GM23248 (cell line): ENCODE data around the gene PGBD5. TPM values are rescaled to one million over a fixed set of nuclear protein-coding genes. Genes with fewer than 3 reads are reported as not detected.
A peak's percentile ranks its signal among the peaks of the same experiment; 100 is the strongest.

Source experiments
- DNase-seq: peaks from one replicate; pipeline ENCODE4 v3.0.0-alpha.2; 2015
- H2AFZ ChIP-seq: fragments of 200-600 bp; sonication (generic); 2 replicates; pipeline ENCODE4 v1.6.1; 2016; ENCODE audit warnings: antibody characterized with exemption
- H3F3A ChIP-seq: fragments of 200-600 bp; sonication (generic); 2 replicates; pipeline ENCODE4 v1.6.1; 2016; ENCODE audit warnings: mild to moderate bottlenecking, antibody characterized with exemption, mixed run types; ENCODE audit not compliant: insufficient read depth
- H3K27ac ChIP-seq: fragments of 200-600 bp; sonication (generic); 2 replicates; pipeline ENCODE4 v1.5.1; 2016; ENCODE audit warnings: mild to moderate bottlenecking
- H3K27me3 ChIP-seq: fragments of 200-600 bp; sonication (generic); replicated peaks from 2 replicates; pipeline ENCODE4 v1.6.1; 2016; ENCODE audit warnings: mild to moderate bottlenecking; ENCODE audit not compliant: insufficient read depth
- H3K36me3 ChIP-seq: fragments of 200-600 bp; sonication (generic); 2 replicates; pipeline ENCODE4 v1.6.1; 2016; ENCODE audit warnings: low read depth, mild to moderate bottlenecking
- H3K4me1 ChIP-seq: fragments of 200-600 bp; sonication (generic); 2 replicates; pipeline ENCODE4 v1.6.1; 2016; ENCODE audit warnings: mild to moderate bottlenecking; ENCODE audit not compliant: insufficient read depth
- H3K4me2 ChIP-seq: fragments of 200-600 bp; sonication (generic); one replicate; pipeline ENCODE4 v1.6.1; 2016; ENCODE audit warnings: mild to moderate bottlenecking; ENCODE audit not compliant: unreplicated experiment
- H3K4me3 ChIP-seq: fragments of 200-600 bp; sonication (generic); 2 replicates; pipeline ENCODE4 v1.5.1; 2016; ENCODE audit warnings: mild to moderate bottlenecking
- H3K79me2 ChIP-seq: fragments of 200-600 bp; sonication (generic); 2 replicates; pipeline ENCODE4 v1.6.1; 2016; ENCODE audit warnings: mild to moderate bottlenecking; ENCODE audit not compliant: insufficient read depth
- H3K9ac ChIP-seq: fragments of 200-600 bp; sonication (generic); 2 replicates; pipeline ENCODE4 v1.6.1; 2016; ENCODE audit warnings: mild to moderate bottlenecking
- H3K9me2 ChIP-seq: fragments of 200-600 bp; sonication (generic); 2 replicates; pipeline ENCODE4 v1.6.1; 2016; ENCODE audit warnings: mixed run types, mild to moderate bottlenecking, moderate library complexity; ENCODE audit not compliant: insufficient read depth
- H3K9me3 ChIP-seq: fragments of 200-600 bp; sonication (generic); one replicate; pipeline ENCODE4 v1.6.1; 2017; ENCODE audit warnings: low read depth
- H4K20me1 ChIP-seq: fragments of 200-600 bp; sonication (generic); 2 replicates; pipeline ENCODE4 v1.6.0; 2016; ENCODE audit not compliant: insufficient read depth
- EZH2 ChIP-seq: fragments of 200-600 bp; sonication (generic); IDR thresholded peaks from 2 replicates; pipeline ENCODE4 v1.6.1; 2018; ENCODE audit warnings: antibody characterized with exemption, mild to moderate bottlenecking; ENCODE audit not compliant: insufficient read depth, poor library complexity, severe bottlenecking
- EZH2phosphoT487 ChIP-seq: fragments of 200-600 bp; sonication (generic); IDR thresholded peaks from 2 replicates; pipeline ENCODE4 v1.6.1; 2018; ENCODE audit warnings: antibody characterized with exemption, moderate library complexity, mild to moderate bottlenecking, low read depth; ENCODE audit not compliant: insufficient read depth
- WGBS, 2 experiments: methylation state at CpG; one replicate each; pipeline ENCODE4 v1.1.6; 2015 to 2017; ENCODE audit warnings: low lambda C conversion rate in 2 of 2, low coverage in 1 of 2; ENCODE audit errors: missing lambda C conversion rate in 2 of 2; 5-methylcytosine and 5-hydroxymethylcytosine counted together
- in situ Hi-C: fragments of 300-500 bp; cut with MboI; formaldehyde crosslinking; loops from 2 replicates; pipeline ENCODE4 v1.15.0; 2020
- polyA plus RNA-seq: library from polyadenylated mRNA; unstranded; fragments of >200 nt; fragmentation: Nextera tagmentation; extraction: Ambion mirVana; gene quantifications from 2 replicates; pipeline ENCODE4 v1.2.1, GENCODE V29; 2016
- total RNA-seq: library from RNA; depleted of rRNA; stranded (reverse); fragments of >200 nt; shearing (Covaris generic); gene quantifications from 2 replicates; pipeline ENCODE4 v1.2.3, GENCODE V29; 2014

The PGBD5 gene
- total and polyA plus RNA-seq, 2 experiments from 2014 or later: 0.23 to 0.32 TPM

DNA sequence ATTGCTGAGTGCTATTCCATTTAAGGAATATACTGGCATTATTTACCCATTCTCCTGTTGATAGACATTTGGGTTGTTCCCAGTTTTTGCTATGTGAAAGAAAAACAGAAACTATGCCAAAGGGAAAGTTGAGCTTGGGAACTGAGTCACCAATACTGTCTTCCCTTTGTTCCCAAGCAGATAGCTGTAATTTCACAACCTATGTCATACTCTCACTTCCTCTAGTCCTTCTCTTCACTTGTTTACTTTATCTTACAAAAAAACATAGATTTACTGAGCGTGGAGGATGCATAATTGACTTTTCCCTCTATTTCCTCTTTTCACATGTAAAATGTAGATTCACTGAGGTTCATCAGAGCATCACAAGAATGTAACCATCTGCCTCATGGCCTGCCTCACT lies 32.4 kb upstream of the PGBD5 start:
- 14 to 35% methylated on average over 1 of the region's 1 CpG for WGBS, 2 experiments
- Histone ChIP-seq H3K4me2 (no peak overlapping the region), H4K20me1 (no peaks in the 10 kb centered on the region), H2AFZ (no peak overlapping the region), H3K9ac (no peak overlapping the region), H3K27me3 (no peaks in the 10 kb centered on the region), H3K27ac (peak overlapping the region; percentile 45), H3K4me1 (peaks cover 17% of the 10 kb centered on the region), H3K9me2 (no peaks in the 10 kb centered on the region), H3K4me3 (no peak overlapping the region), H3K79me2 (no peaks in the 10 kb centered on the region), H3K9me3 (no peaks in the 10 kb centered on the region), H3F3A (peaks cover 7% of the 10 kb centered on the region; the same call in 1 of the 2 replicates), H3K36me3 (no peaks in the 10 kb centered on the region)
- DNase-seq: peak; percentile 57
- no peak for TF ChIP-seq EZH2
- no peak for TF ChIP-seq EZH2phosphoT487
- in situ Hi-C loops: no loop called here

DNA sequence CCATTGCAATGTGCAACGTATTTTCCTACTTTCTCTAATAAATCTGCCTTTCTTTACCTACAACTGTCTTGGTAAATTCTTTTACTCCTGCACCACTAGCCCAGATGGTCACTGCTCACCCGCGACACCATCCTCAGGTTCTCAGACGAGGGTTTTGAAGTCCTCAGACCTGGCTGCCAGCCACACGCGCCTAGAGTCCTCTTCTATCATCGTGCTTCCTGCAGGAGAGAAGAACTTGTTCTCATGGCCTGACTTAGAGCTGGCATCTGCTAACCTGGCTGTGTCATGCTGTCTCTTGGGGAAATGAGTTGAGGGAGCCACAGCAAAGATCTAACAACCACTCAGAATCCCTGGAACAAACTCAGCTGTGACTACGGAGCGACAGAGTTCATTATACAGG lies 30.3 kb upstream of the PGBD5 start:
- in situ Hi-C loops: no loop called here
- Histone ChIP-seq H3K27ac (no peak overlapping the region), H3K4me2 (no peak overlapping the region), H3K79me2 (no peaks in the 10 kb centered on the region), H3K4me3 (no peak overlapping the region), H3F3A (peaks cover 7% of the 10 kb centered on the region; the same call in 1 of the 2 replicates), H4K20me1 (no peaks in the 10 kb centered on the region), H3K27me3 (no peaks in the 10 kb centered on the region), H3K4me1 (peaks cover 17% of the 10 kb centered on the region), H3K9me3 (no peaks in the 10 kb centered on the region), H3K36me3 (no peaks in the 10 kb centered on the region), H3K9me2 (no peaks in the 10 kb centered on the region), H2AFZ (no peak overlapping the region), H3K9ac (no peak overlapping the region)
- TF ChIP-seq EZH2 (no peak), EZH2phosphoT487 (no peak)
- DNase-seq: no peak
- 78 to 82% methylated on average over 9 of the region's 9 CpGs for WGBS, 2 experiments

DNA sequence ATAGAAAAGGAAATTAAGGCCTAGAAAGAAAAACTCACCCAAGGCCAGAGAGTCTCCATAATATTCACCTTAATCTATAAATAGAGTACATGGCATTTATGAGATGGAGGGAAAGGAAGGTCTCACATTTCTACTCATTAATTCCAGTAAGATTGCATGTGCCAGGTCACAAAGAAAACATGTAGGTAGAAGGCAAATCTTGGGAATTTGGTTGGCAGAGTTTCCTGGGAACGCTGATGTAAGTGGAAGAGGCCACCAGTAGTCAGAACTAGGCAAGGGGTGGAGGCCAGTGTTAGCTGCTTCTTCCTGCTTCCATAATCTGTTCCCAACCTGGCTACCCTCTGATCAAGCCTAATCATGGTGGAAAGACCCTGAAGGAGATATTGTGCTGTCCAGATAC lies 29.2 kb upstream of the PGBD5 start:
- in situ Hi-C loops: no loop called here

DNA sequence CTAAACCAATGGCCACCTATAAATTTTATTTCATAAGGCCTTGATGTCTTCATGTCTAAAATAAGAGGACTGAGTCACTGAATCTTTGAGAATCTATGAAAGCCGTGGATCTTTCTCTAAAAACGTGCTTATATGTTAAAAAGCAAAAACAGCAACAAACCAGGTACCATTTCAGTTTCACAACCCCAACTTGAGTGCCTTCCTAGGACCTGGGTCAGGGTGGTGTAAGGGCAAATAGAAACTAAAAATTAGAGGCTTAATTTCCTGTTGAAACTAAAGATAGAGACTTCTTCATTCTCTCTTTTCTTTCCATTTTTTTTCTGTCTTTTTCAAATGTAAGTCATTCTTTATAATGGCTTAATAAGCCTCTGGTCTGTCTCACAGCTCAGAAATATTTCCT lies 27.2 kb upstream of the PGBD5 start:
- Histone ChIP-seq H3K27ac (no peak overlapping the region), H3K9me3 (no peaks in the 10 kb centered on the region), H4K20me1 (no peaks in the 10 kb centered on the region), H3K79me2 (no peaks in the 10 kb centered on the region), H2AFZ (no peak overlapping the region), H3K4me1 (0 out of 2 replicates have a peak, but pooled peaks cover 4% of the 10 kb centered on the region), H3K9me2 (no peaks in the 10 kb centered on the region), H3K4me3 (no peak overlapping the region), H3K27me3 (no peaks in the 10 kb centered on the region), H3K36me3 (no peaks in the 10 kb centered on the region), H3F3A (no peaks in the 10 kb centered on the region), H3K9ac (no peak overlapping the region), H3K4me2 (no peak overlapping the region)
- in situ Hi-C loops: no loop called here
- no peak for DNase-seq
- 22 to 36% methylated on average over 2 of the region's 2 CpGs for WGBS, 2 experiments
- no peak for TF ChIP-seq EZH2
- no peak for TF ChIP-seq EZH2phosphoT487

More for the DNA sequence above, 29.2 kb upstream of the PGBD5 start:
- H3K36me3 ChIP-seq: no peaks in the 10 kb centered on the region
- no peak overlapping the region for H2AFZ ChIP-seq
- peaks cover 17% of the 10 kb centered on the region for H3K4me1 ChIP-seq
- DNase-seq: no peak
- no peaks in the 10 kb centered on the region for H3K27me3 ChIP-seq
- no peak overlapping the region for H3K9ac ChIP-seq
- H3K9me2 ChIP-seq: no peaks in the 10 kb centered on the region
- H4K20me1 ChIP-seq: no peaks in the 10 kb centered on the region
- no peak overlapping the region for H3K4me2 ChIP-seq
- H3F3A ChIP-seq: peaks cover 7% of the 10 kb centered on the region; the same call in 1 of the 2 replicates
- no peak overlapping the region for H3K27ac ChIP-seq
- no peak overlapping the region for H3K4me3 ChIP-seq
- H3K9me3 ChIP-seq: no peaks in the 10 kb centered on the region
- 35 to 50% methylated on average over 1 of the region's 1 CpG for WGBS, 2 experiments
- TF ChIP-seq EZH2phosphoT487 (no peak), EZH2 (no peak)
- H3K79me2 ChIP-seq: no peaks in the 10 kb centered on the region
